Hair follicular keratinocyte (primary cell): ENCODE measurements around the gene HSP90AB1. TPM values are rescaled to one million over a fixed set of nuclear protein-coding genes. Genes with fewer than 3 reads are reported as not detected.

Experiments used
- total RNA-seq: library from RNA; depleted of rRNA; stranded (reverse); fragments of >200 nt; gene quantifications from 2 replicates; pipeline ENCODE4 v1.2.3, GENCODE V29; 2015

Gene HSP90AB1
- total RNA-seq, result 822 and 1,294 TPM in 2 replicates

DNA sequence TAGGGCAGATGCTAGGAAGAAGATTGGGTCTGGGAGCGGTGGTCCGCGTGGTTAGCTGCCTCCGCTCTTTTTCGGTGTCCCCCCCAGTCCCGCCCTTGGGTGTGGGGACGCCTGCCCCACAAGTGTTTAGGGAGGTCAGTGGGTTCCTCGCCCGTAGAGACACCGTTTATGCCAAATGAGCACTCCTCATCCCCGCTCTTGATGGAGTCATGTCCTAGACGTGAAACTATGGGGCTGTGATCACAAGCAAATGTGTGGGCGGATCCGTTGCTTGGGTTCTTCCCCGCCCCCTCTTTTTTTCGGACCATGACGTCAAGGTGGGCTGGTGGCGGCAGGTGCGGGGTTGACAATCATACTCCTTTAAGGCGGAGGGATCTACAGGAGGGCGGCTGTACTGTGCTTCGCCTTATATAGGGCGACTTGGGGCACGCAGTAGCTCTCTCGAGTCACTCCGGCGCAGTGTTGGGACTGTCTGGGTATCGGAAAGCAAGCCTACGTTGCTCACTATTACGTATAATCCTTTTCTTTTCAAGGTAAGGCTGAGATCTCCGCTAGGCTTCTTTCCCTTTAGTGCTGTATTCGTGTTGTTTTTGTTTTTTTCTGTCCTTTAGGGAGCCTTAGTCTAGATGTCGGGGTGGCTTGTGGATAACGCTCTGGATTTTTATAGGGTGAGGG, at the start of gene HSP90AB1:
Gene HSP90AB1, plus strand, starts transcription at position 439 of the 675 bp plus-strand sequence. CDS start 1,529 bp downstream, outside the sequence.

GRCh38 chr6:44216677-44217331, 30.1 kb upstream of the HSP90AB1 start, which contains the start of gene MYMX:
Gene MYMX (plus strand): TSS chr6:44216926. CDS start chr6:44217472, 546 bp downstream.

GRCh38 chr6:44223319-44224028, 23.4 kb upstream of the HSP90AB1 start, which contains the start of gene SLC29A1:
Gene SLC29A1 (plus strand): TSS chr6:44223595. CDS start chr6:44227314, 3,719 bp downstream.

GRCh38 chr6:44257025-44257752, 10.3 kb downstream of the HSP90AB1 start, which contains the start of gene SLC35B2:
Gene SLC35B2 (minus strand): TSS chr6:44257528. CDS start chr6:44257410, 118 bp downstream.

GRCh38 chr6:44265007-44265721, 18.3 kb downstream of the HSP90AB1 start, which contains the start of gene NFKBIE:
Gene NFKBIE (minus strand): TSS chr6:44265551. CDS start chr6:44265346, 205 bp downstream.

DNA sequence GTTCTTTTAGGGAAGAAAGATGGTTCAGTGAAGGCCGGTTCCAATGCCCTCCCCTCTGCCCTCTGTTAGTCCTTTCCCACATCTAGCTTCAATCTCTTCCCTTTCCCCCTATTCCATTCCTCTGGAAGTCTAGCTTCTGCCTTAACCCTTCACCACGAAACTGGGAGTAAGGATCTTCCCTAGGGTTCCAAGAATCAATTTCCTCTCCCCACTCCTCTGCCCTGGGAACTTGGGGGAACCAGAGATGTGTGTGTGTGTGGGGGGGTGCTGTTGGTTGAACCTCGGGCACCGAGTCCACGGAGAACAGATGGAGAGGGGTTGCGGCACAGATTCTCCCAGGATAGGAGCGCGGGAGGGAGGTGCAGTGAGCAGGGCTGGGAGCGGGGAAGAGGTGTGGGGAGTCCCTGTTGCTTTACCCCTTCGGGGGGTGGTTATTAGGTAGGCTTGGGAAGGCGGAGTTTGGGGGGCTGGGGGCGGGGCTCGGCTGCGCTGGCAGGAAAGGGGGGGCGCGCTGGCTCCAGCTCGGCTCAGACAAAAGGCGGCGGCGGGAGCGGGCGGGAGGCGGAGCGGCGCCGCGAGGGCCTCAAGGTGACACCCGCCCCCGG, 23.1 kb downstream of the HSP90AB1 start, which contains the start of gene TMEM151B:
Gene TMEM151B, plus strand, starts transcription at position 530 of the 605 bp plus-strand sequence. CDS start 293 bp downstream, outside the sequence.

Other genes starting within 250 kb of the HSP90AB1 start
- 98.2 and 133 TPM in 2 replicates for gene MRPL14, start 119.6 kb upstream of the HSP90AB1 start, total RNA-seq
- 56.5 and 62.3 TPM in 2 replicates for gene TMEM63B, start 119.5 kb upstream of the HSP90AB1 start, total RNA-seq
- not detected in 2 replicates for gene CAPN11, start 88.3 kb upstream of the HSP90AB1 start, total RNA-seq
- not detected in 2 replicates for gene MYMX, start 30.2 kb upstream of the HSP90AB1 start, total RNA-seq
- 23.2 and 50.3 TPM in 2 replicates for gene SLC29A1, start 23.5 kb upstream of the HSP90AB1 start, total RNA-seq
- gene SLC35B2, start 10.4 kb downstream of the HSP90AB1 start, total RNA-seq, result 74.6 and 75.2 TPM in 2 replicates
- gene NFKBIE, start 18.4 kb downstream of the HSP90AB1 start, total RNA-seq, result 35.1 and 36.9 TPM in 2 replicates
- gene TMEM151B, start 23.3 kb downstream of the HSP90AB1 start, total RNA-seq, result under 0.01 TPM in 1 of 2 replicates, not detected in the other
- gene AARS2, start 66.2 kb downstream of the HSP90AB1 start, total RNA-seq, result 9.7 and 17.2 TPM in 2 replicates
- gene SPATS1, start 95.5 kb downstream of the HSP90AB1 start, total RNA-seq, result not detected in 2 replicates
- 14.3 and 16.0 TPM in 2 replicates for gene CDC5L, start 140.6 kb downstream of the HSP90AB1 start, total RNA-seq